ENCODE results near the gene SLC4A1AP. TPM values are rescaled to one million over a fixed set of nuclear protein-coding genes. Genes with fewer than 3 reads are reported as not detected.

SLC4A1AP gene
- polyA plus RNA-seq, 1 of the 3 experiments (the other 2 are of a cell fraction), result 9.4 TPM

DNA sequence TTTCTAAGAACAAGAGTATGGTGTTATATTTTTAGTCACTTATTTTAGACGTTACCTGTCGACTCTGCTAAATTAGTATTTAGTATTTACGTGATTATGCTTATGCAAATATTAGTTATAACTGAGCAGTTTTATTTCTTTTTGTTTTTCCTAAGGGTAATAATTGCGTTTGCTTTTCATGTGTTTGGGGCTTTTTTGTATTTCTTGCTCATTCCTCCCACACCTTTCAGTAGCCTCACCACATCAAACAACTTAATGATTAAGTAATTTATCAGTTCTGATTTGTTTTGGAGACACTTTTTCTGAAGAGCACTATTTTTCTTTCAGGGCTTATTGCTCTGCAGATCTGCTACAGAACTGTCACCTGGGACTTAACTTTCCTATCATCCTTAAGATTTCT lies 7.5 kb downstream of the SLC4A1AP start:
- H3K36me3 ChIP-seq (replicated peaks in 1 of 2; ENCODE audit: control insufficient read depth in 1 of 2, insufficient read depth in 2 of 2, low read length in 1 of 2), result peaks cover 57 to 66% of the 10 kb centered on the region in 2 experiments
- no peaks in the 10 kb centered on the region for H3K27me3 ChIP-seq (ENCODE audit: insufficient read depth)
- H3K4me1 ChIP-seq (ENCODE audit: control insufficient read depth in 1 of 2, insufficient read depth in 2 of 2, low read depth in 1 of 2, low read length in 1 of 2), result no peaks in the 10 kb centered on the region
- DNase-seq, result no peak
- CTCF ChIA-PET, result interaction anchor here (1.0 to 5.3 kb wide), 2 partner anchors 12 to 725 kb away, joined by 4 to 82 read pairs; no protein-coding TSS in a partner anchor
- H3K9me2 ChIP-seq, result no peaks in the 10 kb centered on the region
- H3K4me2 ChIP-seq, result no peak overlapping the region
- POLR2A ChIA-PET, result no interaction called here
- peaks cover 3% of the 10 kb centered on the region for H3F3A ChIP-seq (replicated peaks; ENCODE audit: insufficient read depth)
- no peak overlapping the region for H3K27ac ChIP-seq (ENCODE audit: low read depth in 2 of 2, low read length in 1 of 2)
- no peaks in the 10 kb centered on the region for H4K20me1 ChIP-seq (ENCODE audit: insufficient read depth)
- H3K4me3 ChIP-seq (ENCODE audit: low read depth in 2 of 2, low read length in 1 of 2), result no peak overlapping the region
- no peaks in the 10 kb centered on the region for H3K9me3 ChIP-seq
- no peak overlapping the region for H2AFZ ChIP-seq (ENCODE audit: low read depth)
- no peak overlapping the region for H3K9ac ChIP-seq
- peaks cover 7% of the 10 kb centered on the region; the same call in 1 of the 2 replicates for H3K79me2 ChIP-seq (ENCODE audit: insufficient read depth)
- 96% methylated on average over 4 of the region's 4 CpGs for WGBS (ENCODE audit: low lambda C conversion rate)
- TF ChIP-seq RAD21 (IDR thresholded peaks at IDR 0.05; ENCODE audit: low read length) (no peak), GABPA (IDR thresholded peaks at IDR 0.05; ENCODE audit: low read depth) (no peak), GATA2 (CRISPR knock-in tag; IDR thresholded peaks at IDR 0.05) (no peak), MEF2A (IDR thresholded peaks at IDR 0.05; ENCODE audit: borderline replicate concordance, low read depth) (no peak), RFX5 (IDR thresholded peaks at IDR 0.05; ENCODE audit: low read length) (no peak), SMC3 (IDR thresholded peaks at IDR 0.05; ENCODE audit: low read depth, low read length) (no peak), RCOR1 (IDR thresholded peaks at IDR 0.05; ENCODE audit: low read length) (no peak), CHD2 (IDR thresholded peaks at IDR 0.05; ENCODE audit: low read length, partially characterized antibody) (no peak), NRF1 (IDR thresholded peaks at IDR 0.05; ENCODE audit: low read depth, low read length) (no peak), SIN3A (IDR thresholded peaks at IDR 0.05; ENCODE audit: borderline replicate concordance, low read depth, low read length) (no peak), EP300 (IDR thresholded peaks at IDR 0.05; ENCODE audit: borderline replicate concordance in 1 of 2, low read depth in 1 of 2, low read length in 1 of 2) (no peak), YY1 (IDR thresholded peaks at IDR 0.05; ENCODE audit: low read depth) (no peak), POLR2AphosphoS5 (IDR thresholded peaks at IDR 0.05; ENCODE audit: low read depth, low read length) (no peak), ELF1 (IDR thresholded peaks at IDR 0.05) (no peak), MXI1 (IDR thresholded peaks at IDR 0.05; ENCODE audit: low read depth, low read length) (no peak)
- TF ChIP-seq, protein P1, sequence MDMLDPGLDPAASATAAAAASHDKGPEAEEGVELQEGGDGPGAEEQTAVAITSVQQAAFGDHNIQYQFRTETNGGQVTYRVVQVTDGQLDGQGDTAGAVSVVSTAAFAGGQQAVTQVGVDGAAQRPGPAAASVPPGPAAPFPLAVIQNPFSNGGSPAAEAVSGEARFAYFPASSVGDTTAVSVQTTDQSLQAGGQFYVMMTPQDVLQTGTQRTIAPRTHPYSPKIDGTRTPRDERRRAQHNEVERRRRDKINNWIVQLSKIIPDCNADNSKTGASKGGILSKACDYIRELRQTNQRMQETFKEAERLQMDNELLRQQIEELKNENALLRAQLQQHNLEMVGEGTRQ (IDR thresholded peaks at IDR 0.05; ENCODE audit: borderline replicate concordance, low read depth, low read length), result no peak
- TF ChIP-seq, protein P2, sequence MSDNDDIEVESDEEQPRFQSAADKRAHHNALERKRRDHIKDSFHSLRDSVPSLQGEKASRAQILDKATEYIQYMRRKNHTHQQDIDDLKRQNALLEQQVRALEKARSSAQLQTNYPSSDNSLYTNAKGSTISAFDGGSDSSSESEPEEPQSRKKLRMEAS (IDR thresholded peaks at IDR 0.05; ENCODE audit: low read depth), result no peak
- TF ChIP-seq, protein P3, sequence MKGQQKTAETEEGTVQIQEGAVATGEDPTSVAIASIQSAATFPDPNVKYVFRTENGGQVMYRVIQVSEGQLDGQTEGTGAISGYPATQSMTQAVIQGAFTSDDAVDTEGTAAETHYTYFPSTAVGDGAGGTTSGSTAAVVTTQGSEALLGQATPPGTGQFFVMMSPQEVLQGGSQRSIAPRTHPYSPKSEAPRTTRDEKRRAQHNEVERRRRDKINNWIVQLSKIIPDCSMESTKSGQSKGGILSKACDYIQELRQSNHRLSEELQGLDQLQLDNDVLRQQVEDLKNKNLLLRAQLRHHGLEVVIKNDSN (IDR thresholded peaks at IDR 0.05; ENCODE audit: borderline replicate concordance, low read depth), result no peak

All from SK-N-SH (cell line).